Transverse colon (tissue), 4 donors: ENCODE measurements around the gene LTN1.

Experiments used
- CTCF ChIP-seq, 5 experiments: fragments of 200-600 bp in 3 of 5; fragments of 450-650 bp in 2 of 5; sonication (generic) in 3 of 5; IDR thresholded peaks; 1 replicate in 2 of 5; 2 replicates in 3 of 5; pipeline ENCODE4 v1.5.1; 2016 to 2017; ENCODE audit warnings: antibody characterized with exemption in 5 of 5, inconsistent platforms in 3 of 5, mild to moderate bottlenecking in 2 of 5, moderate library complexity in 1 of 5
- EP300 ChIP-seq: sonication (generic); formaldehyde crosslinking; IDR thresholded peaks from one replicate; pipeline ENCODE4 v1.6.1; 2017; ENCODE audit warnings: antibody characterized with exemption, low read depth
- POLR2A ChIP-seq: fragments of 450-650 bp; IDR thresholded peaks from one replicate; pipeline ENCODE4 v1.6.1; 2016; ENCODE audit warnings: antibody characterized with exemption, mild to moderate bottlenecking, moderate library complexity
- POLR2AphosphoS5 ChIP-seq, 3 donors: sonication (generic); formaldehyde crosslinking; IDR thresholded peaks; one replicate each; pipeline ENCODE4 v1.6.1; 2016; ENCODE audit warnings: antibody characterized with exemption in 3 of 3

GRCh38 chr21:28953247-28953646, 39.4 kb downstream of the LTN1 start:
- TF ChIP-seq POLR2AphosphoS5 (IDR thresholded peaks at IDR 0.05), result no peak
- TF ChIP-seq EP300, result no peak
- TF ChIP-seq CTCF (IDR thresholded peaks at IDR 0.05), result no peak
- TF ChIP-seq POLR2A, result no peak
